Ramos (cell line): ENCODE measurements around the gene LPO.

Experiments used
- in situ Hi-C: fragments of 300-500 bp; cut with MboI; formaldehyde crosslinking; loops from one replicate; pipeline ENCODE4 v1.14.3; 2022; ENCODE audit warnings: low sequenced_read_pairs; ENCODE audit not compliant: unreplicated experiment

LPO gene

DNA sequence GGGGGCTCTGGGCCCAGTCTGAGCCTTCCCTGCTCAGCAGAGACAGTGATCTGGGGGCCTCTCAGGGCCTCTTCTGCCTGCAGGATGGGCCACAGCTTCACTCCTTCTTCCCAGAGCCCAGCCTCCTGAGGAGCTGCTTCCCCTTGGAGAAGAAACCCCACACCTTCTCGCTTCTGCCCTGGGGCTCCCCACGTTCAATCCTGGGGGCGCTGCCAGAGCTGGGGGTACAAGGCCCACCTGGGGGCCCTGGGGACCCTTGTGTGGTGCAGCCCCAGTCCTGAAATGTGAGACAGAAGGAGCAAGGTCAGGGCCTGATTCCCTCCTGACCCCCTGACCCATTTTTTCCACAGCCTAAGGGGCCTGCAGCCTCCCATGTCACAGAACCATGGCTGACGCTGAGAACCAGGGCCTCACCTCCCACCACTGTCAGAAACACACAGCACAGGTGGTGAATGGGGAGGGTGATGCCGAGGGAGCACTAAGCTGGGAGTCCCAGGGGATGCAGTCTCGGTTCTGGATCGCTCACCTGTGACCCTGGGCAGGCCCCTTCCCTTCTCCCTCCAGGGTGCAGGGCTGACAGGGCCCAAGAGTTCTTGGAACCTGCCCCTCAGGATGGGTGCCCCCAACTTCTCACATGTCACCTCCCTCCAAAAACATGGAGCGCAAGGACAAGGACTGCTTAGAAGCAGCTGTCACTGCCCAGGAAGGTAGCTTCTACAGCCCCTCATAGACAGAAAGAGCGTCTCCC lies 64.0 kb downstream of the LPO start:
- in situ Hi-C loops, result no loop called here

DNA sequence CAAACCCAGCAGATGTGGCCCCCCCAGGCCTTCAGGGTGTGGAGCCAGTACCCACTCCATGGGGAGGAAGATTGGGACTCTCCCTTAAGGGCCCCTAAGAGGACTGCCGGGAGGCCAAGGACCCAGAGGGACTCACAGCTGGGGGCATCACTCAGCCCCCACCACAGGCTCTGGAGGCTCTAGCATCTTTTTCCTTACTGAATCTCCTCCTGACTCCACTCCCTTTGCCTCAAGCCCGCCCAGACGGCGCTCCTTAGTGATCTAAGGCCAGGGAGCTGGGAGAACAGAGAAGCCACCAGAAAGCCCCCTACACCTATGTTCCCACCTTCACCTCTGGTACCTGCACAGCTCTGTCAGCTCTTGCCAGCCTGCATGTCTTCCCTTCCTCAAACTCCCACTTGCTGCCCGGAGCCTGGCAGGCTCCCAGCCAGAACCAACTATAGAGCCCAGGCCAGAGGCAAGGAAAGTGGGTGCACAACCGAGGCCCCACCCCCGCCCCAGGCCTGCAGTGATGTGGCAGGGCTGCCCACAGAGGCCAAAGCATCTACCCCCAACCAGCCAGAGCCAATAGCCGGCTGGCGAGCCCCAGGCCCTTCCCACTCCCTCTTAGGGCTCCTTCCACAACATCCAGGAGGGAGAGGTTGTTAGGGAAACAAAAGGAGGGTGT lies 64.7 kb downstream of the LPO start:
- in situ Hi-C loops, result no loop called here

DNA sequence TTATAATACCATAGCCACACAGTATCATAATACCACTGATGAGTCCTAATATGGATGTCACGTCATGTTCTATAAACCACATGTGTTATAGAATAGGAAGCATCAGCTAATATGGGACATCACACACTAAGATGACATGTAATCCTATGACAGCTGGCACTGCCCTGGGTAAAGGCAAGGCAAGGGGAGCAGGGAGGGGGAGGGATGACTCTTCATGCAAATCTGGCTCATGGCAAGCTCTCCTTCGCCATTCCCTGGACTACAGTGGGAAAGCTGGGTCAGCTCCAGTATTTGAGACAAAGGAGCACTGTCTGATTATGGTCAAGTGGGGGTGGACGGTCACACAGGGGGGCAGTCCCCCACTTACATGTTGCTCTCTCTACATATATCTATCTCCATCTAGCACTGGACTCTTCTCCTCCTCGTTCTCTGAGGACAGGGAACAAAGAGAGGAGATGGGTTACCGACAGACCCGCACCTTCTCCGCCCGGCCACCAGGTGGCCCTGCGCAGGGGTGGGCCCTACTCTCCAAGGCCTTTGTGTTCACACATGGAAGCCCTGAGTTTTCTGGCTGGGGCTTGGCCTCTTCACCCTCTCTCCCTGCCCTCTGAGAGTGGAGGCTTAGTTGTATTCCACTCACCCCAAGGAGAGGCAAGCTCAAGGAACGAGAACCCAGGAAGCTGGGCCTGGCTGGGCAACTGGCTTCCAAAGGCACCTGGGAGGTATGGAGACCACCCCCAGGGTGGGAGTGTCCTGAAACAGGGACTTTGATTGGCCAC lies 65.8 kb downstream of the LPO start:
- in situ Hi-C loops, result no loop called here

DNA sequence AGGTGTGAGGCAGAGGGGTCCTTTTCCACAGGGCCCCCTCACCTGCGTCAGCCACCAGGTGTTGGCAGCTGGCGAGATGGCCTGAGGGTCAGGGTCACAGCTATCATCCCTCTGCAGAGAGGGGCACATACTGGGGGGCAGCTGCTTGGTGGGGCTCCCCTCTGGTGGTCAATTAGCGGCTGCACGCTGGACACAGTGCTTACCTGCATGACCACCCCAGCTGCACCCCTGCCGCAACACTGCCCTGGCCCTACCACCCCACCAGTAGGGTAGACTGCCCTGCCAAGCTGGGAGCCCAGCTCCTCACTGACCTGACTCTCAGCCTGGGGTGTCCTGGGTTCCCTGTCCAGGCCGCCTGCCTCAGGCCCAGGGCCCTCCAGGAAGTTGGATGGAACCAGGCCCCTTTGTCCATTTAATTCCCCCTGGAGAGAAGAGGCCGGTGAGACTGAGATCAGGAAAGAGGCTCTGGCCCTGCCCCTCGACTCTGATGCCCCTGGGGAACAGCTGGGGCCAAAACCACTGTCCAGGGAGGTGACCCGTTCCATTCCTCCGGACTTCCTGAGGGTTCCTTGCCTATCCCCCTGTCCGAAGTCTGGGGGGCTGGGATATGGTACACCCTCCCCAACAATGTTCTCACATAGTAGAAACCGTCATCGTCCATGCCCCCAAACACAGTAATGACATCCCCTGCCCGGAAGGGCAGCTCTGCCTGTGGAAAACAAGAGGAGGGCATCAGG lies 66.5 kb downstream of the LPO start:
- in situ Hi-C loops, result no loop called here

DNA sequence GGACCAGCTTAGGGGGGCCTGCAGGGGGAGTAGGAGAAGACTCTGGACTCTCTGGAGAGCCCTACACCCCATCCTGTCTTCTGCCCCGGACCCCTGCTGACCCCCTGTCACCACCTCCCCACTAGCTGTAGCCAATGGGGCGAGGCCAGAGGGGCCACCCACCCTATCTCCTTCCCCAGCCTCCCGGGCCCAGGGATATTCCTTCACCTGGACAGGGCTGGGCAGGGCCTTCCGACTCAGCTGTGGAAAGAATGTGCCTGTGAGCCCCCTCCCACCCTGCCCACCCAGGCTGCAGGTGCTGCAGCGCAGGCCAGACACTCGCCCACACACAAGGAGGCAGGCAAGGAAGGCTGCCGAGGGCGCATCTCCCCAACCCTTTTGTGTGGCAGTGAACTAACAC lies 67.2 kb downstream of the LPO start:
- in situ Hi-C loops, result no loop called here

DNA sequence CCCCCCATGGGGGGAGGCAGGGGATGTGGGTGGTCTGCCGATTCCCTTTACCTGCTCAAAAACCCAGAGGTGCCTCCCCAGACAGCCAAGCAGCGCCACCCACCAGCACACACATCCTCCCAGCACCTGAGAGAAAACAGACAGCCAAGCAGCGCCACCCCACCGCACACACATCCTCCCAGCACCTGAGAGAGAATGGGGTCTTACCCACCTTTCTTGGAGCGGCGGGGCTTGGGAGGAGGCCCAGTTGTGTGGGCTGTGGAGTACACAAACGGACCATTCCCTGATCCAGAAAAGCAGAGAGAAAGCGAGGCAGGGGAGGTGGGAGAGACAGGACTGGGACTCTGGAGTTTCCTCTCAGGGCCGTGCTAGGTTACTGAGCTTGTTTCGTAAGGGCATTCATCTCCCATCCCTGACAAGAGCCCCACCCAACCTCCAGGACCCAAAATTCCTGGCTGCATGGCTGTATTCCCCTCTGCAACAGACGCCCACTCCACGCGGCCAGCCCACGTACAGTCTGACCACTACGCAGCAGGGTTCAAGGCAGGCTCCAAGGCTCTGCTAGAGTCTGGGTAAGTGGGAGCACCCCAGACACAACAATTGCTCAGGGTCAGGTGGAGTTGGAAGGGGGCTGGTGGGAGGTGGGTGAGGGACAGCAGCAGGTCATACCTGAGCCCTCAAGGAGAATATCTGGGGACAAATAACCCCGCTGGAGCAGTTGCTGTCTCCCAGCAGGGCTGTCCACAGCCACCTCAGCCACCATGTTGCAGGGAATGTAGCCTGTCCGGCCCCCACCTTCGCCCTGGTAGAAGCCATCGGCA lies 68.0 kb downstream of the LPO start:
- in situ Hi-C loops, result no loop called here

DNA sequence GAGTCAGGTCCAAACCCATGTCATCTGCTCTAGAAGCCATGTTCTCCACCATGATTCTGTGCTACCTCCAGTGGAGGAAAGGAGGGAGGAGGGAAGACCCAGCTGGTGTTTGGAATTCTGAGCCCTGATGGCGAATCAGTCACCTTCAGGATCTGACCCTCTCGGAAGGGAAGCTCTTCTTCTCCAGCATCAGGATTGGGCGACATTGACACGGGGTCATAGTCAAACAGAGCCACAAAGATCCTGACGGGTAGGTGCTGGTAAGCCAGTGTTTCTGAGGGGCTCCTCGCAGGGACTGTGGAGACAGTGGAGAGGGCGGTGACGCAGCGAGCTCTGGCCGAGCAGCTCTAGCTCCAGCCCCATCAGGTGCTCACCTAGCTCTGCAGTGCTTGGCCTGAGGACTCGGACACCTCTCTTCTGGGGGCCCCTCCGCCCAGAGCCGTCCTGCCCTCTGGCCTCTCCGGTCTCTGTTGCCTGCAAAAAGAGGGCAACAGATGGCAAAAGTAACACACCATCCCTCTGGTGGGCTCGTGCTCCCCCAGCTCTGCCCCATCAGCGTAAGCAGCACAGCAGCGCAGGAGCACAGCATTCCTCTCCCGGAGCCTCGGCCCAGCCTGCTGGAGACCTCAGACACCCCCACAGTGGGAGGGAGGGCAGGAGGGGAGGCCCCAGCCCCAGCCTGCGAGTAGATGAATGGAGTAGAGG lies 69.2 kb downstream of the LPO start:
- in situ Hi-C loops, result no loop called here

DNA sequence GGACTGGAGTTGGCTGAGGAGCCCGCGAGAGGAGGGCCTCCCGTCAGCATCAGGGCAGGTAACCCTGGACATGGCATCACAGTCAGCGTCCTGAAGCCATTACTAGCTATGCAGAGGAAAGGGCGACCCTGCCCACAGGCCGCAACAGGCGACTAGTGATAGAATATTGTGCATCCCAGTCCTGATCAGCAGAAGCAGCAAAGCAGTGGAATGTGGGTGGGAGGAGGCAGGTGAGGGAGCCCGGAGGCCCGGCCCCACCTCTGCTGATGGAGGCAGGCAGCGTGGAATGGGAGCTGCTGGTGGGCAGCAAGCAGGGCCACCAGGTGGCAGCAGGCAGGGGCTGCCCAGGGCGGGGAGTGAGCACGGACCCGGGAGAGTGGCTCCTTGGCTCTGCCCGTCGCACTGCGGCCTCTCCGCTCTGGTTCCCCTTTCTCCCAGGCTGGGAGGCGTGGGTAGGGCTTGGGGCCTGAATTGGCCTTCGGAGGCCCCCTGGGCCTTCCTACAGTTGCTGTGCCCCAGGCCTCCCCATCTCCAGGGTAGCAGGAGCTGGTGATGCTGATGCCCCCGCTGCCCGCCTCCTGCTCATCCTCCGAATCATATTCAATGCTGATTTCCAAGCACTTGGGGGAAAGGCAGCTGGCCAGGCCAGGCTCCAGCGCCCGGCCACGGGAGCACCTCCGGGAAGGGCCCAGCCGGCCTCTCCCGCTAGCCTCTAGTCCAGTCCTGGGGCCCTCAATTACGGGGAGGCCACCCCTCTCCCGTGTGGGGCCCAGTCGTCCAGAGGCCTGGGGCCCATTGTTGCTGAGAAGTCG lies 70.0 kb downstream of the LPO start:
- in situ Hi-C loops, result no loop called here

DNA sequence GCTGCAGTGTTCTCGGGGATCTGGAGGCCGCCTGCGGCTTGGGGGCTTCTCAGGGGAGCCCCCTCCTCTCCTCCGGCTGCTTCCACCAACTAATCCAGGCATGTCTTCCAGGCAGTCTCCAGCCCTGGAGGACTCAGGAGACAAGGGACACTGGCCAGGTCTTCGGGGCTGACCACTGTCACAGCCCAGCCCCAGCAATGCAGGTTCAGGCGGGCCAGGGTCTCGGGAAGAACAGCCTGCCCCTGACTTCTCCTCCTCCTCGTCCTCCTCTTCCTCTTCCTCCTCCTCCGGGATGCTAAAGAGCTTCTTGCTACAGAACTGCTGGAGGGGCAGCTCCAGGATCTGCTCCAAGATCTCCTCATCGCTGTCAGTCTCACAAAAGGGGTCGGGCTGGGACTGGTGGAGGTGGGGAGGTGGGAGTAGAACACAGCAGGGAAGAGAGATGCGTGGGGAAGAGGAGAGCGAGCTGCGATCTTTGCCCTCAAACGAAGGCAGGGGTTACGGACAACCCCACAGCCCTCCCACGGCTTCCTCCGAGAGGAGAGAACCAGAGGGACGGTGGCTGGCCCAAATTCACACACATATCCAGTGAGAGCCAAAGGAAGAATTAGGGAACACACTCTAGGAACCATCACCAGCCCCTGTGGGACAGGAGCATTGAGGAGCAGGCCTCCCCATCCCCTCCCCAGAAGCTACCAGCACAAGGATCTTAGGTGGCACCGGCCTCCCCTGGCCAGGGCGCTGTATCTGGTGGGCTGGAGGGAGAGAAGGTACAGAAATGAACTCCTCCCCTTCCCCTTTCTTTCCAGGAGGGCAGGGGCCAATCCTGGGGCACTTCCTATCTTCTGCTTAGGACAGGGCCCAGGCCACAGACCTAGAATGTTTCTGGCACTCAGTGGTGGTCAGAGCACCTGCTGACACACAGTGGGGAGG lies 70.9 kb downstream of the LPO start:
- in situ Hi-C loops, result no loop called here

DNA sequence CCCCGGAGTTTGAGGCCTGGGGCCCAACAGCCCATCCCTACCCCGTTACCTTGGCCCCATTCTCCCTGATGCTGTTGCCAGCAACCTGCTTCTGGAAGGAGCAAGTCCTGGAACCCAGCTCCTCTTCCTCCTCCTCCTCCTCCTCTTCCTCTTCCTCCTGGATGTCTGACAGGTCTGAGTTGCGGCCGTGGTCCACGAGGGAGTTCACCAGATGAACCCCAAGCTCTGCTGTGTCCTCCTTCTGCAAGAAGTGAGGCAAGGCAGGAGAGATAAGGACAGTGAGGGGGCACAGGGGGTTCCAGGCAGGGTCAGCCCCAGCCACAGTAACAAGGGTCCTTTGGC lies 71.5 kb downstream of the LPO start:
- in situ Hi-C loops, result no loop called here

DNA sequence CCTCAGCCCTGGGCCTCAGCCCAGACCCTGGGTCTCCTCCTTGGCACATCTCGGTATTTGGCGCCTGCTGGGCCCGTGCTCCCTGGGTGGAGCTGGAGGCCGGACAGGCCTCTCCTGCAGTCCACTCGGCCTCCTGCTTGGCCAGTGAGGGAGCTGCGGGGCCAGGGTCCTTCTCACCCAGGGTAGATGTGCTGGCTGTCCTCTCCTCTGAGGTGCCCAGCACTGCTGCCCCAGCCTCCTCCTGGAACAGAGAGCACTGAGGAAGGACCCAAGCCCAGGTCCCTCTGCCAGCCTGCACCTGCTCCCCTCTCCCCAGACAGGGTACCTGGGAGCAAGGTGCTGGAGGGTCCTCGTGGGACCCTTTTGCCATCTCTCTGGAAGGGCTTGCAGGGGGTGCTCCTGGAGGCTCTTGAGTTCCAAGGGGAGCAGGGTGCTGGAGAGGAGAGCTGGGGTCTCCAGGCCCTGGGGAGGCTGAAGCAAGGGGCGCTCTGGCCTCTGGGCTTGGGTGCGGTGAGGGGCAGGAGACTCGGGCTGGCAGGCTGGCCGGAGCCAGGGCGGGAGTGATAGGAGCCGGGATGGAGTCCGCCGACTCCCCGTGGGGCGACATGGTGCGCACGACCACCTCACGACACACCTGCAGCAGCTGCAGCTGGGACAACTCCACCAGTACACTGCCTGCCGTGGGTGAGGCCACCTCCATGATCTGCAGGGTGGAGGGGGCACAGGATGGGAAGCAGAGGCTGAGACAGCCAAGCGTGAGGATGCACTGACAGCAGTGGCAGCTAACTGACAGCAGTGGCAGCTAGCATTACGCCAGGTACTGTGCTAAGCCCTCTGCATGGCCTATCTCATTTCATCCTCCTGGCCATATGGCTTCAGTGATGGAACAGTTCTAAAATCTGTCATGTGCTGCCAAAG lies 72.4 kb downstream of the LPO start:
- in situ Hi-C loops, result no loop called here

DNA sequence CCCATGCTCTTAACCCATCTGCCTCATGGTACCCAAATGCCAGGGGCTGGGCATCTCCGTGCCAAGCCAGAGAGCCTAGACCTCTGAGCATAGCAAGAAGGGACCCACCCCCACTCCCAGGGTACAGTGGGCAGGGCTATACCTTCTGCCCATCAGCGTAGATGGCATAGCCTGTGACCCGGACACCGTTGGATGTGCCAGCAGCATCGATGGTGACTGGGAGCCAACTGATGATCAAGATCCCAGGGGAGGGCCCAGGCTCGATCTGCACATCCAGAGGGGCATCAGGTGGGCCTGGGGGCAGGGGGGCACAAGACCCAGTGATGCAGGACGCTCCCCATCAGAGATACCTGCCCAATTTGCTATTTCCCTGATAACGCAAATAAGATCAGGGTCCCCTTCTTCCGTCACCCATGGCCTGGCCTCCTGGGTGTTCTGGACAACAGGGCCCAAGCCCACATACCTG lies 73.1 kb downstream of the LPO start:
- in situ Hi-C loops, result no loop called here

DNA sequence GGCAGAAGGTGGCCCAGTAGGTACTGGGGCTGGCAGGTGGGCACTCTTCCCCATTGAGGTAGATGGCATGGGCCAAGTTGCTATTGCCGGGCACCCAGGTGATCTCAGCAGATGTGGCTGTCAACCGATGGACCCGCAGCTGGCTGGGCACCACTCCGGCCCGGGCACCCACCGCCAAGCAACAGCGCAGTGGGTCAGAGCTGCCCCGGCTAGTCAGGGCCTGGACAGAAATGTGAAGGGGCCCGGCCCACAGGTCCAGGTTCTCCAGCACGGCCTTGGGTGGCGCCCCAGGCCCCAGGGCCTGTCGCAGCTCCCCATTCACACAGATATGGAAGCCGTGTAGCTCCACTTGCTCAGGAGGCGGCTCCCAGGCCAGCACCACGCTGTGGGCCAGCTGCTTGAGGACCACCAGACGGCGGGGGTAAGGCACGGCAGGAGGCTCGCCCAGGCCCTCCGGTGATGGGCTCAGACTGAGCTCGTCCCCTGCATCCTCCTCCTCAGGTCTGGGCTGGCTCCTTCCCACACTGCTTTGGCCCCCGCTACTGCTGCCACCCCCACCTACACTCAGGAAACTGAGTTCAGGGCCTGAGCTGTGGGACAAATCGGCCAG lies 73.7 kb downstream of the LPO start:
- in situ Hi-C loops, result no loop called here

DNA sequence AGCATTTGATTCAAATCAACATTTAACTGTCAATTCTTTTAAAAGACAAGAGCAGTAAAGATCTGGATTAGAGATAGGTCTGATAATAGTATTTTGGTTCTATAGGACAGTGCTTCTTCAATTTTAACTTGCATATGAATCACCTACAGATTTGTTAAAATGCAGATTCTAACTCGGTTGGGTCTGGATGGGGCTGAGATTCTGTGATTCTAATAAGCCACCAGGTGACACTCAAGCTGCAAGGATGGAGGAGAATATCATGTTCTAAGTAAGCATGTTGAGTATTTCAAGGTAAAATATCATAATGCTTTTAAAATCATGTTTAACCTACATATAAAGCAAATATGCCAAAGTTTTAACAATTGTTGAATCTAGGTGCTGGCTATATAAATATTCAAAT lies 74.4 kb downstream of the LPO start:
- in situ Hi-C loops, result no loop called here

DNA sequence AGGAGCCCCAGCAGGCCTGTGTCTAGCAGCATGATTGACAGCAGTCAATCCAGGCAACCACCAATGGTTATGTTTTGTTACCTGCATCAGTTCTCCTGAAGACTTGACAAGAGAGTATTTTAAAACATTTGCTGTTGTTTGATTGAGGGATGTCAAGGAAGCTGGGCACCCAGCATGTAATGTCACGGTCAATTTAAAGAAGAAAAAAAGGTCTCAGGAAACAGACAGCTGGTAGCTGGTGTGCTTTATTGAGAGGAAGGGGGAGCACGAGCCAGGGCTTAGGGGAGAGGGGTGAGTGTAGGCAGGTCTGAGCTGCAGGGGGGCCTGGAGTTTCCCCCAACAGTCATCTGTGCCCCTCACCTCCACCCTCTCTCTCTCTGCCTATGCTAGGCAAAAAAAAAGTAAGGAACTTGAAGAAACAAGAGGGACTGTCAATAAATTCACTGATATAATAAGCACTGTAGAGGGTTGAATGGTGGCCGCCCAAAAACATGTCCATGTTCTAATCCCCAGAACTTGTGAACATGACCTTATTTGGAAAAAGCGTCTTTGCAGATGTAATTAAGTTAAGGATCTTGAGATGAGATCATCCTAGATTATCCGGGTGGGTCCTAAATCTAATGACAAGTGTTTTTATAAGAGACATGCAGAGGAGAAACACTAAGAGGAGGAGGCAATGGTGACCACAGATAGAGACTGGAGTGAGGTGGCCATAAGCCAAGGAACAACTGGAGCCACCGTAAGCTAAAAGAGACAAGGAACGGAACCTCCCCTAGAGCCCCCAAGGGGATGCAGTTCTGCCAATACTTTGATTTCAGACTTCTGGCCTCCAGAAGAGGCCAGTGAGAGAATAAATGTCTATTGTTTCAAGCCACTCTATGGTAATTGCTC lies 75.7 kb downstream of the LPO start:
- in situ Hi-C loops, result no loop called here
